Mammary epithelial cell (primary cell): ENCODE data around the gene CLUH.

ENCODE experiments used
- EZH2 ChIP-seq: IDR thresholded peaks from 2 replicates; pipeline ENCODE4 v1.6.1; 2012; ENCODE audit warnings: low read length, inconsistent platforms, borderline replicate concordance
- TF ChIP-seq, protein P1 (sequence below), 2 donors: IDR thresholded peaks in 1 of 2; conservative IDR thresholded peaks in 1 of 2; 2 replicates each; pipeline ENCODE4 v1.5.1; 2011 to 2012; ENCODE audit warnings: inconsistent platforms in 2 of 2, low read length in 2 of 2, mild to moderate bottlenecking in 2 of 2, control low read depth in 1 of 2, low read depth in 1 of 2; ENCODE audit not compliant: insufficient read depth in 1 of 2; ENCODE audit errors: extremely low read depth in 1 of 2

DNA sequence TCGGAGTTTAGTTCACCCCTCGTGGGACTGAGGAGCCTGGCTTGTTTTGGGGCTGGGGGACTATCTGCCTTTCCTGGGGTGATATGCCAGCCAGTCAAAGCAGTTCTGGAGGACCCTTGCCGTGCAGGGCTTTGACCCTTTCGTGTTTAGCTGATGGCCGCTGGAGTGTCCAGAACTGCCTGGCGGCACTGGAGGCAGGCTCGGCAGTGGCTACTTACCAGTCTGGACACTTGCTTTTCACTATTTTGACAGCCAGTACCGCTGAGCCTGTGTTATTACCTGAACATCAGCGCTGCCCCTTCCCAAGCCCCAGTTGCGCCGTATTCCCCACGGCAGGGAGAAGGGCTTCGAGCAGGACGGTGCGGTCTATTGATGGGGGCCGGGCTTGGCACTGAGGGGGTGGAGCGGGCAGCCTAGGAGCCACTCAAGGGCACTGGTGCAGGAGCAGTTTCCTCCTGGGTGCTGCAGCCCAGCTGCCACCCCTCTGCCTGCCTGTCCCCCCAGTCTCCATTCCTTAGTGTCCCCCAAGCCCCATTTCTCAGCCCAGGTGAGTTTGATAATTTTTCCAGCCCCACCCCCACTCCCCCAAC is 19.3 kb upstream of the CLUH start:
- no peak for TF ChIP-seq EZH2
- TF ChIP-seq, protein P1, sequence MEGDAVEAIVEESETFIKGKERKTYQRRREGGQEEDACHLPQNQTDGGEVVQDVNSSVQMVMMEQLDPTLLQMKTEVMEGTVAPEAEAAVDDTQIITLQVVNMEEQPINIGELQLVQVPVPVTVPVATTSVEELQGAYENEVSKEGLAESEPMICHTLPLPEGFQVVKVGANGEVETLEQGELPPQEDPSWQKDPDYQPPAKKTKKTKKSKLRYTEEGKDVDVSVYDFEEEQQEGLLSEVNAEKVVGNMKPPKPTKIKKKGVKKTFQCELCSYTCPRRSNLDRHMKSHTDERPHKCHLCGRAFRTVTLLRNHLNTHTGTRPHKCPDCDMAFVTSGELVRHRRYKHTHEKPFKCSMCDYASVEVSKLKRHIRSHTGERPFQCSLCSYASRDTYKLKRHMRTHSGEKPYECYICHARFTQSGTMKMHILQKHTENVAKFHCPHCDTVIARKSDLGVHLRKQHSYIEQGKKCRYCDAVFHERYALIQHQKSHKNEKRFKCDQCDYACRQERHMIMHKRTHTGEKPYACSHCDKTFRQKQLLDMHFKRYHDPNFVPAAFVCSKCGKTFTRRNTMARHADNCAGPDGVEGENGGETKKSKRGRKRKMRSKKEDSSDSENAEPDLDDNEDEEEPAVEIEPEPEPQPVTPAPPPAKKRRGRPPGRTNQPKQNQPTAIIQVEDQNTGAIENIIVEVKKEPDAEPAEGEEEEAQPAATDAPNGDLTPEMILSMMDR (conservative IDR thresholded peaks at IDR 0.05 in 1 of 2, IDR thresholded peaks at IDR 0.05 in 1 of 2; ENCODE audit: extremely low read depth in 1 of 2, insufficient read depth in 1 of 2, low read depth in 1 of 2, low read length in 2 of 2): no peak
